T-helper 1 cell treated with Interleukin-12 subunit alpha and Interleukin-12 subunit beta and Interleukin-4 antibody, amounts not matched to agents 30 ng/mL and 1 ng/mL, for 36 hours (primary cell): ENCODE data around the gene ALX3. TPM values are rescaled to one million over a fixed set of nuclear protein-coding genes. Genes with fewer than 3 reads are reported as not detected.
"Not testable (repeated sequence)": the region's sequence is repeated elsewhere in the genome, so short reads cannot be mapped to it uniquely, and the experiment has no call there.

Source experiments
- intact Hi-C: fragments of 100-400 bp; cut with micrococcal nuclease; formaldehyde crosslinking; loops from one replicate; pipeline ENCODE4 v1.15.1; 2024
- total RNA-seq: library from RNA; stranded (reverse); gene quantifications from 2 replicates; pipeline ENCODE4 v1.2.3, GENCODE V29; 2022

ALX3 gene
- total RNA-seq, 1 donor from 2014 or later = not detected

DNA sequence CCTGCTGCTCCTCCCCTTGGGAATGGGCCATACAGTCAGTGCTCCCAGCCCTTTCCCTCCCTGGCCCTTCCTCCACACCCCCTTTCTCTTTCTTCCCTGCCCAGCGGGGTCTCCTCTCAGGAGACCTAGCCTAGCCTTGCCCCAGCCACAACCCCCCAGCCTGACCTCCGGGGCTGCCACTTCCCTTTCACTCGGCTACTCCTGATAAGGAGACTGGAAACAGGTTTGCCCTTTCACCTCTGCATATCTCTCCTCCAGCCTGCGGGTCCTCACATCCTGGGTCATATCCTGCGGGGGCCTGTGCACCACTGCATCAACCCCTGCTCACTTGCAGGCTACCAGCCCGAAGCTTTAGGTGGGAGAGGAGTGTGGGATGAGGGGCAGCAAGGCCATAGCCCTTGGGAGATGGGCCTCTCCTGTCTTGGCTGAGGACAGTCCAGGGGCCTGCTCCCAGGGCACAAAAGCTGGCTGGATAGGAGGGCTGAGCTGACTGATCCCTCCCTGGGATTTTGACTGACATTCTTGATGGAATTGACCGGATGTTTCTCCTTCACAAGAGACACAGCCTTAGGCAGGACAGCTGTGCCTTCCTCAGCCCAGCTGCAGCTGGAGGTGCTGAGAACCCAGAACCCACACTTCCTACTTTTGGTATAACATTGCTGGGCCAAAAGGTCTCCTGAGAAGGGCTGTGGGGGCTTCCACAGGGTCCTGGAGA lies 19.2 kb upstream of the ALX3 start:
- intact Hi-C loops = loop anchor here (2.0 kb wide), 1 partner anchor 407 kb away; no protein-coding TSS in a partner anchor

GRCh38 chr1:110088739-110089316 lies 18.4 kb upstream of the ALX3 start:
- intact Hi-C loops = loop anchor here (1.0 to 2.0 kb wide), 2 partner anchors 17 to 408 kb away; no protein-coding TSS in a partner anchor

DNA sequence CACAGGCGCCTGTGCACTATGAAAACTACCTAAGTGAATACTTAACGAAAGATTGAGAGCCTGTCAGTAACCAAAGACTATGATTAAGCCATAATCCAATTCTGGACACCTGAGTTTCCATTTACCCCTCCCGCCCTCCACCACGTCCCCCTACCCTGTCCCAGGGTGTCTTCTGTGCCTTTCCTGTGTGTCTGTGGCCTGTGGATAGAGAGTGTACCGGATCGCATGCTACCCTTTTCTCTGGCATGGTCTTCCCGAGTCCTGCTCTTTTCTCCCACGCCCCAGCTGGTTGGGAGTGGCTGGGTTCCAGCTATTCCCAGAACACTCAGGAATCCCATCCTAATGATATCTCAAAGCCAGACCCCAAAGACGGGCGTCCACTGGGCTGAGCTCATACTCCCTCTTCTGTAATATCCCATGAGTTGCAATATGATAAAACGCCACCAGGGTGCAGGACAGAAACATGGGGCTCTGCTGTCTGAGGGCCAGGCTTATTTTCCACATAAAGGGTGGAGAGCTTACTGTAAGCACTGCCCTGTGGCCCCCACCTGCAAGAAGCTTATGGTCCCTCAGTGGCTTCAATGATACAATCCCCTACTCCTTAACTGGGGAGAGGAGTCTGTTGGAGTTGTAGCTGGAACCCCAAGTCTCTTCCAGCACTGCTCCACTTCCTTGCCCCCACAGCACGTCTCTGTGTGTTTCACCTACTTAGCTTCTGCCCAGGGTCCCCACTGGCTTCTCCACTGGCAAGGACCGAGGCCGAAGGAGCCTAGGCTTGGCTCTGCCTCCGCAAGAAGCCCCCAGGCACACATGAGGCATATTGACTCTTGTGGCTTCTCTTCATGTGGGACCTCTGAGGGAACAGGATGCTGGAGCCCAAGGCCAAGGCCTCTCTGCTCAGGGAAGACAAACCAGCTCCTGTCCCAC lies 17.6 kb upstream of the ALX3 start:
- intact Hi-C loops = loop anchor here (1.0 to 2.0 kb wide), 2 partner anchors 18 to 409 kb away; no protein-coding TSS in a partner anchor

DNA sequence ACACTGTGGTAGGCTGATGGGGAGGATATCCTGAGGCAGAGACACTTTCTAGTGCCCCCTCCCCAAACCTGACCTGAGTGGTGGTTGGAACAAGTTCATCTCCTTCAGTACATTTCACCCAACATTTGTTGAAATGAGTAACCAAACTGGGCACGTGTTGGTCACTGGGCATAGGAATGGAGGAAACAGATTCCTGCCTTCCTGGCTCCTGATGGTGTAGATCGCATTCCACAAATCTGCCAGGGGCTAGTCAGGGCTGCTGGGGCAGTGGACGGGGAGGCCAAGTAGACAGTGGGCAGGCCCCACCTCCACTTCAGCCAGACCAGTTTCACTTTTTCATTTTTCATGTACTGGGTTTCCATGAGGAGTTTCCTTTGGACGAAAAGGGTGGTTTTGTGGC lies 16.5 kb upstream of the ALX3 start:
- intact Hi-C loops = no loop called here

GRCh38 chr1:110085671-110086070 lies 15.2 kb upstream of the ALX3 start:
- intact Hi-C loops = loop anchor here (2.0 kb wide), 1 partner anchor 17 kb away; no protein-coding TSS in a partner anchor

- intact Hi-C loops = loop anchor here (2.0 kb wide), 1 partner anchor 16 kb away; no protein-coding TSS in a partner anchor
These were observed 14.0 kb upstream of the ALX3 start for GRCh38 chr1:110084227-110085078.

- intact Hi-C loops = loop anchor here (2.0 kb wide), 1 partner anchor 15 kb away; no protein-coding TSS in a partner anchor
These were observed 13.4 kb upstream of the ALX3 start for GRCh38 chr1:110083866-110084226.

DNA sequence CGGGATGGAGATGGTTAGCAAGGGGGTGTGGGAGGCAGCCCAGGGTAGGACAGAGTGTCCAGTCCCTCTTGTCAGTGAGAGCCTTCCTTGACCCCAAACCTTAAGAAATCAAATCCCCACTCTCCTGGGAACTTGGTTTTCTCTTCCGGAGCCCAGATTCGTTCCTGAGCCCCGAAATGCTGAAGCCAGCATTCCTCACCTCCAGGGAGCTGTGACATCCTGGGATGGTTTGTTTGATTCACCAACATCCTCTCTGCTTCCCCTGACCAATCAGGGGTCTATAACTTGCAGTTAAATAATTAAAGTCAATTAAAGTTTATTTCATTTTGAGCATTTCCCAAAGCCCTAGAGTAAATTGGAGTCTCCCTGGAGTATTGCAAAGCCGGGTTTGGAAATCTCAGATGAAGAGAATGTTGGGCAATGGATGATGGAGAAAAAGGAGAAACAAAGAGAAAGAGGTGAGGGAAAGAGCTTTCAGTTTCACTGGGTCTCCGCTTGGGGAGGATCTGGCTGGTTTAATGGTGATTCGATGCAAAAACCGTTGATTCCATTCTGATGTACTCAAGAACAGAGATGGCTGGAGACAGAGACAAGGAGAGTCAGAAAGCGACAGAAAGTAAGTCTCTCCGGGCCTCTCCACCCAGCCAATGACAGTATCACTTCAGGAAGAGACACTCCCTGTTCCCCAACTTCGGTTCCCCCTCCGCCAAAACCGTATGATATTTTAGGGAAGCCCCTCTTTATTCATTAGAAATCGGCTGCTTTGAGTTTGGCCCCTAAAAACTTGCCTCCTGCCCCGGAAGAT lies 12.8 kb upstream of the ALX3 start:
- intact Hi-C loops = no loop called here

- intact Hi-C loops = no loop called here
These were observed 12.0 kb upstream of the ALX3 start for GRCh38 chr1:110082477-110082876.

GRCh38 chr1:110081061-110081460 lies 10.6 kb upstream of the ALX3 start:
- intact Hi-C loops = no loop called here

DNA sequence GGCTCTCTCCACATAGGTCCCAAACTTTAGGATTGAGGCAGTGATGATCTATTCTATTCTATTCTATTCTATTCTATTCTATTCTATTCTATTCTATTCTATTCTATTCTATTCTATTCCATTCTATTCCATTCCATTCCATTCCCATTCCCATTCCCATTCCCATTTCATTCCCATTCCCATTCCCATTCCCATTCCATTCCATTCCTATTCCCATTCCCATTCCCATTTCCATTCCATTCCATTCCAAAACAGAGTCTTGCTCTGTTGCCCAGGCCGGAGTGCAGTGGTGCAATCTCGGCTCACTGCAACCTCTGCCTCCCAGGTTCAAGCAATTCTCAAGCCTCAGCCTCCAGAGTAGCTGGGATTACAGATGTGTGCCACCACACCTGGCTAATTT lies 9.5 kb upstream of the ALX3 start:
- intact Hi-C loops = not testable (repeated sequence)

DNA sequence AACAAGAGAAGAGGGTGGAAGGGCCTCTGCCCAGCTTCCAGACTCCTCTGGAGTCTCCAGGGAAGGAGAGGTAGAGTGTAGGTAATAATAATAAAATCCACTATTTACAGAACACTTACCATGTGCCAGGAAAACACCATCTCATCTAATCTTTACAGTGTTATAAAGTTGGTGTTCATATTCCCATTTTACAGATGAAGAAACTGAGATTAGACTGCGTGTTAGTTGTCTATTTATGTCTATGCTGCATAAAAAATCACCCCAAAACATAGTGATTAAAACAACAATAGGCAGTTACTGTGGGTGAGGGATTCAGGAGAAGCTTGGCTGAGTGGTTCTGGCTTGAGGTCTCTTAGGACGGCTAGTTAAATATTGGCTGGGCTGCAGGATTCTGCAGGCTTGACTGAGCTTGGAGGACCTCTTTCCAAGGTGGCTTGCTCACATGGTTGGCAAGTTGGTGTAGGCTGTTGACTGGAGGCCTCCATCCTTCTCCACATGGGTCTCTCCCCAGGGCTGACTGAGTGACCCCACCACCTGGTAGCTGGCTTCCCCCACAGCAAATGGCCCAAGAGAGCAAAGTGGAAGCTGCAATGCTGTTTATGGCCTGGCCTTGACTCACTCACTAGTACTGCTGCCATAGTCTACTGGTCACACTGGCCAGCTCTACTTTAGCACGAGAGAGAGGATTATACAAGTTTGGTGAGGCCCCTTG lies 6.5 kb upstream of the ALX3 start:
- intact Hi-C loops = no loop called here

GRCh38 chr1:110074166-110074565 lies 3.7 kb upstream of the ALX3 start:
- intact Hi-C loops = no loop called here

DNA sequence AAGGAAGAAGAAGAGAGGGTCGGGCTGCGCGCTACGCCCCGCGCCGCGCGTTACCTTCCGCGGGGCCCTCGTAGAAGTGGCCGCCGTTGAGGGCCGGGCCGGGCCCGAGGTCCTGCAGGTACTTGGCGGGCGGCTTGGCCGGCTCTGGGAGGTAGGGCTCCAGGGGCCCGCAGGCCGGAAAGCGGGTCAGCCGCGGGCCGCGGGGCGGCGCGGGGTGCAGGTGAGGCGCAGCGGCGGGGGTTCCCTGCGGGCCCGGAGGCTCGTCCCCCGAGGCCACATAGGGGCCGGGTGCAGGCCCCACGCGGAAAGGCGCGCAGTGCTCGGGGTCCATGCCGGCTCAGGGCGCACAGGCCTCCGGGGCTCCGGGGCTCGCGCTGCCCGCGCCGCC lies 196 bp downstream of the ALX3 start:
- intact Hi-C loops = no loop called here

- intact Hi-C loops = loop anchor here (2.0 kb wide), 1 partner anchor 15 kb away; no protein-coding TSS in a partner anchor
These were observed 829 bp downstream of the ALX3 start for GRCh38 chr1:110069404-110070281.

GRCh38 chr1:110068646-110069403 lies 1.6 kb downstream of the ALX3 start:
- intact Hi-C loops = loop anchor here (2.0 kb wide), 1 partner anchor 16 kb away; no protein-coding TSS in a partner anchor

- intact Hi-C loops = loop anchor here (2.0 kb wide), 1 partner anchor 17 kb away; no protein-coding TSS in a partner anchor
These were observed 2.4 kb downstream of the ALX3 start for GRCh38 chr1:110067893-110068645.
